ENCODE results near the gene TINAGL1. TPM values are rescaled to one million over a fixed set of nuclear protein-coding genes. Genes with fewer than 3 reads are reported as not detected.

Gene TINAGL1
- total RNA-seq, 6 experiments from 2014 or later = 10.1 to 40.4 (median 30.2) TPM

DNA sequence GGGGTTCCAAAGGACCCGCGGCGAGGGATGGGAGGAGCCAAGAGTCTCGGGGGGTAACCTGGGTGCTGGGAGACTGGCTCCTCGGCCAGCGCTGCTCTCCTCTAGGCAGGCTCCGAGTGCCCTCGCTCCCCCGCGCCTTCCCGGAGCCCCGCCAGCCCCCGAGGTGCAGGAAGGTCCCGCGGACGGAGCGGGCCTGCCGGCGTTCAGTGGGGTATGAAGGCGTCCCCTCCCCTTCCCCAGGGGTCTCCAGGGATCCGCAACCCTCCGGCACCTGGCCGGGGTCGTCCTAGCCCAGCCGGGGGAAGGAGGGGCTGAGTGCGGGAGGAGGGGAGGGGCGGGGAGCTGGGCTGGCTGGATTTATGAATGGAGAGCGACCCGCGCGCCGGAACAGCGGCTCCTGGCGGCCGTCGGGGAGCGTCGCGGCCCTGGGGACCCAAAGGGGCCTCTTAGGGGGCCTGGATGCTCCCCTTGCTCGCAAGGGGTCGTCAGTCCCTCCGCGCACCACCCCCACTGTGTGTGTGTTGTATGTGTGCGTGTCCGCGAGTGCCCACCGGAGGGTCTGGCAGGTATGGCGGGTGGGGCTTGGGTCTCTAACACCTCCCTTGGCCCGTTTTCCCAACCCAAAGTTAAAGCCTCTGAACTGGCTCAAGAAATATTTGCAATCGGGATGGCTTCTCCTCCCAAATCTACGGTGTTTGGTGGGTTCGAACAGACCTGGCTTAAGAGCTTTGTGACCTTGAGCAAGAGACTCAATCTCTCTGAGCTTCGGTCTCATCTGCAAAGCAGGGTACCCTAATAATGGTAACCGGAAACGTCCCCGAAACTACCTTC lies 41.8 kb downstream of the TINAGL1 start:
- peak in 1 of 3 donors; percentile 47 for DNase-seq
- 38% methylated on average over 10 of the region's 56 CpGs for WGBS (ENCODE audit: insufficient coverage, low coverage, low lambda C conversion rate, missing lambda C conversion rate)
- Histone ChIP-seq H3K4me1 (peaks cover 0 to 4% (median 0%) of the 10 kb centered on the region in 4 donors), H3K27me3 (peaks cover 0 to 5% of the 10 kb centered on the region in 2 donors), H3K4me3 (peak overlapping the region; percentile 25 to 39 (median 26)), H3K9me3 (no peaks in the 10 kb centered on the region), H3K36me3 (no peaks in the 10 kb centered on the region), H3K27ac (no peak overlapping the region)
- ATAC-seq = peak; percentile 57 to 75 (median 61)
- TF ChIP-seq, protein P1, sequence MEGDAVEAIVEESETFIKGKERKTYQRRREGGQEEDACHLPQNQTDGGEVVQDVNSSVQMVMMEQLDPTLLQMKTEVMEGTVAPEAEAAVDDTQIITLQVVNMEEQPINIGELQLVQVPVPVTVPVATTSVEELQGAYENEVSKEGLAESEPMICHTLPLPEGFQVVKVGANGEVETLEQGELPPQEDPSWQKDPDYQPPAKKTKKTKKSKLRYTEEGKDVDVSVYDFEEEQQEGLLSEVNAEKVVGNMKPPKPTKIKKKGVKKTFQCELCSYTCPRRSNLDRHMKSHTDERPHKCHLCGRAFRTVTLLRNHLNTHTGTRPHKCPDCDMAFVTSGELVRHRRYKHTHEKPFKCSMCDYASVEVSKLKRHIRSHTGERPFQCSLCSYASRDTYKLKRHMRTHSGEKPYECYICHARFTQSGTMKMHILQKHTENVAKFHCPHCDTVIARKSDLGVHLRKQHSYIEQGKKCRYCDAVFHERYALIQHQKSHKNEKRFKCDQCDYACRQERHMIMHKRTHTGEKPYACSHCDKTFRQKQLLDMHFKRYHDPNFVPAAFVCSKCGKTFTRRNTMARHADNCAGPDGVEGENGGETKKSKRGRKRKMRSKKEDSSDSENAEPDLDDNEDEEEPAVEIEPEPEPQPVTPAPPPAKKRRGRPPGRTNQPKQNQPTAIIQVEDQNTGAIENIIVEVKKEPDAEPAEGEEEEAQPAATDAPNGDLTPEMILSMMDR (IDR thresholded peaks at IDR 0.05) = peak; percentile 45 to 75 (median 63)
- no peak for TF ChIP-seq POLR2A (IDR thresholded peaks at IDR 0.05)
- intact Hi-C loops (cut with DNase I) = no loop called here

DNA sequence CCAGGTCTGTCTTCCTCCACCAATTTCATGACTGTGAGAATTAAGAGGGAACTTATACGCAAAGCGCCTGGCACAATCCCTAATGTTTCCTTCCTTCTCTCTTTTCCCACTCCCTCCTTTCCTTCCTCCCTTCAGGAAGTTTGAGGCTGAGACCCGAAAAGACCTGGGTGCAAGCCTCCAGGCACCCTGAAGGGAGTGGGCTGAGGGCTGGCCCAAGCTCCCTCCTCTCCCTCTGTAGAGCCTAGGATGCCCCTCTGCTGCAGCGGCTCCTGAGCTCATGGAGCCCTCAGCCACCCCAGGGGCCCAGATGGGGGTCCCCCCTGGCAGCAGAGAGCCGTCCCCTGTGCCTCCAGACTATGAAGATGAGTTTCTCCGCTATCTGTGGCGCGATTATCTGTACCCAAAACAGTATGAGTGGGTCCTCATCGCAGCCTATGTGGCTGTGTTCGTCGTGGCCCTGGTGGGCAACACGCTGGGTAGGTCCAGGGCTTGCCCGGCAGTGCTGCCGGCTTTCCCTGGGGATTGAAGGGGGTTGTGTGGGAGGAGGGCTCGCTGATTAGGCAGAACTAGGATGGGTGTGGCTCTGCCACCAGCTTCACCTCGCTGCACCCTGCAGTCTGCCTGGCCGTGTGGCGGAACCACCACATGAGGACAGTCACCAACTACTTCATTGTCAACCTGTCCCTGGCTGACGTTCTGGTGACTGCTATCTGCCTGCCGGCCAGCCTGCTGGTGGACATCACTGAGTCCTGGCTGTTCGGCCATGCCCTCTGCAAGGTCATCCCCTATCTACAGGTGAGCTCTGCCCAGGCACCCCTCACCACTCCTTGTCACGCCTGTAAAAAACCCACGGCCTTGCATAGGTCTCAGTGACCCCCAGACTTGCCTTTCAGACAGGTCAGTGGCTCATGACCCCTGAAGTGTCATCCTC lies 42.9 kb downstream of the TINAGL1 start:
- intact Hi-C loops (cut with DNase I) = no loop called here

DNA sequence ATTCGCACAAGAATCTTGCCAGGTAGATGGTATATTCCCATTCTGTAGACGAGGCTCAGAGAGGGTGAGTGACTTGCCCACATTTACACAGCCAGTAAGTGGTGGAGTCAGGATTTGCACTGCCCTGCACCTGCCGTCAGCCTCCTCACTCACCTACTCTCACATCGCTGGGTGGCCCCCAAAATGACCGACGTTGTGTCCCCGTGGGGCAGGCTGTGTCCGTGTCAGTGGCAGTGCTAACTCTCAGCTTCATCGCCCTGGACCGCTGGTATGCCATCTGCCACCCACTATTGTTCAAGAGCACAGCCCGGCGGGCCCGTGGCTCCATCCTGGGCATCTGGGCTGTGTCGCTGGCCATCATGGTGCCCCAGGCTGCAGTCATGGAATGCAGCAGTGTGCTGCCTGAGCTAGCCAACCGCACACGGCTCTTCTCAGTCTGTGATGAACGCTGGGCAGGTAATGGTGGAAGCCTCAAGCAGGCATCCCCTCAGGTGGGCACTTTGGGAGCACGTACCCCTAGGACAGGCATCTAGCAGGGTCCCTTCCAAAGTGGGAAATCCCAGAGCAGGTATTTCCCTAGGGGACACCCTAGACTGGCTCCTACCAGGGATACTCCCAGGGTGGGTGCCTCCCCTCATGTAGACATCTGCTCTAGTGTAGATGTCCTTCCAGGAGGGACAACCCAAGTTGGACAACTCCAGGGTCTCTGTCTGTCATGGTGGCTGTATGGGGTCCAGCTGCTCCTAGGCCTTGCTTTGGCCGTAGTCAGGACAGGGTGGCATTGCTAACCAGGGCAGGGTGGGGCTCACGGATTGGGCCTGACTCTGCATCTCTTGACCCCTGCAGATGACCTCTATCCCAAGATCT lies 44.5 kb downstream of the TINAGL1 start:
- WGBS (ENCODE audit: insufficient coverage, low coverage, low lambda C conversion rate, missing lambda C conversion rate) = 94% methylated on average over 6 of the region's 20 CpGs
- Histone ChIP-seq H3K4me3 (no peak overlapping the region), H3K27ac (no peak overlapping the region), H3K4me1 (peaks cover 0 to 4% (median 0%) of the 10 kb centered on the region in 4 donors), H3K36me3 (peaks cover 0 to 2% (median 0%) of the 10 kb centered on the region in 4 donors), H3K9me3 (no peaks in the 10 kb centered on the region), H3K27me3 (peaks cover 0 to 5% of the 10 kb centered on the region in 2 donors)
- intact Hi-C loops (cut with DNase I) = no loop called here
- TF ChIP-seq, protein P1 (IDR thresholded peaks at IDR 0.05) = no peak
- TF ChIP-seq POLR2A (IDR thresholded peaks at IDR 0.05) = no peak
- DNase-seq (no peak), ATAC-seq (no peak)

More for the DNA sequence above, 42.9 kb downstream of the TINAGL1 start:
- Histone ChIP-seq H3K9me3 (no peaks in the 10 kb centered on the region), H3K27ac (no peak overlapping the region), H3K4me1 (peaks cover 0 to 4% (median 0%) of the 10 kb centered on the region in 4 donors), H3K36me3 (no peaks in the 10 kb centered on the region), H3K4me3 (no peak overlapping the region), H3K27me3 (peaks cover 0 to 5% of the 10 kb centered on the region in 2 donors)
- TF ChIP-seq POLR2A (IDR thresholded peaks at IDR 0.05) = no peak
- TF ChIP-seq, protein P1 (IDR thresholded peaks at IDR 0.05) = no peak
- ATAC-seq (no peak), DNase-seq (no peak)
- 71% methylated on average over 4 of the region's 23 CpGs for WGBS (ENCODE audit: insufficient coverage, low coverage, low lambda C conversion rate, missing lambda C conversion rate)

DNA sequence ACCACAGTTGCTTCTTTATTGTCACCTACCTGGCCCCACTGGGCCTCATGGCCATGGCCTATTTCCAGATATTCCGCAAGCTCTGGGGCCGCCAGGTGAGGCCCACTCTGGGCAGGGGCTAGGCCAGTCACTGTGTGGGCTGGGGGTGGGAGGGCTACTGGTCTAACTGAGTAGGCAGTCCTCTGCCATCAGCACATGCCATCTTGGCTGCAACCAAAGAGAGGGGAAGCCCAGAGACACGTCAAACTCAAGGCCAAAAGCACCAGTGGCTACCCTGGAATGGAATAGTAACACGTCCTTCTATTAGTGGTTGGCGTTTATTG lies 45.1 kb downstream of the TINAGL1 start:
- H3K27me3 ChIP-seq = peaks cover 0 to 5% of the 10 kb centered on the region in 2 donors
- no peak for DNase-seq
- intact Hi-C loops (cut with DNase I) = no loop called here
- H3K4me1 ChIP-seq = peaks cover 0 to 4% (median 0%) of the 10 kb centered on the region in 4 donors
- no peak overlapping the region for H3K27ac ChIP-seq
- H3K36me3 ChIP-seq = peaks cover 0 to 3% (median 0%) of the 10 kb centered on the region in 4 donors
- WGBS (ENCODE audit: insufficient coverage, low coverage, low lambda C conversion rate, missing lambda C conversion rate) = 78% methylated on average over 5 of the region's 5 CpGs
- no peaks in the 10 kb centered on the region for H3K9me3 ChIP-seq
- no peak overlapping the region for H3K4me3 ChIP-seq
- TF ChIP-seq, protein P1 (IDR thresholded peaks at IDR 0.05) = no peak
- TF ChIP-seq POLR2A (IDR thresholded peaks at IDR 0.05) = no peak
- no peak for ATAC-seq

Measured in right lobe of liver (tissue), 6 donors.